Erythroblast (primary cell): ENCODE measurements around the gene FDX1.

Experiments
- GATA1 ChIP-seq: IDR thresholded peaks from 2 replicates; pipeline ENCODE4 v1.6.1; 2011; ENCODE audit warnings: low read depth, mild to moderate bottlenecking, control low read depth, low read length, moderate library complexity
- POLR2A ChIP-seq: IDR thresholded peaks from 2 replicates; pipeline ENCODE4 v1.6.1; 2011; ENCODE audit warnings: mild to moderate bottlenecking, low read length

- TF ChIP-seq POLR2A = no peak
- TF ChIP-seq GATA1 = no peak
Measured at GRCh38 chr11:110407315-110407714, 22.4 kb upstream of the FDX1 start.
